ENCODE measurements around the gene SLC8A1.

The SLC8A1 gene

GRCh38 chr2:40445467-40445866, 6.4 kb downstream of the SLC8A1 start:
- ChIA-PET POLR2A (ENCODE audit: low non-redundant PET) (no interaction called here), CTCF (interaction anchor here (0.6 kb wide), 1 partner anchor 118 kb away, joined by 3 read pairs; no protein-coding TSS in a partner anchor)
- no peak for DNase-seq (ENCODE audit: low spot score)
- no peak overlapping the region for H3K27ac ChIP-seq
- TF ChIP-seq CTCF (conservative IDR thresholded peaks at IDR 0.05; ENCODE audit: low read depth) = no peak

- POLR2A ChIA-PET (ENCODE audit: low non-redundant PET) = no interaction called here
- CTCF ChIA-PET = interaction anchor here (0.6 kb wide), 1 partner anchor 123 kb away, joined by 3 read pairs; no protein-coding TSS in a partner anchor
- no peak for DNase-seq (ENCODE audit: low spot score)
- no peak overlapping the region for H3K27ac ChIP-seq
- TF ChIP-seq CTCF (conservative IDR thresholded peaks at IDR 0.05; ENCODE audit: low read depth) = no peak
Observed at GRCh38 chr2:40440835-40441234, 11.1 kb downstream of the SLC8A1 start.

- ChIA-PET CTCF (no interaction called here), POLR2A (ENCODE audit: low non-redundant PET) (no interaction called here)
- TF ChIP-seq CTCF (conservative IDR thresholded peaks at IDR 0.05; ENCODE audit: low read depth) = no peak
- H3K27ac ChIP-seq = no peak overlapping the region
- no peak for DNase-seq (ENCODE audit: low spot score)
Observed at GRCh38 chr2:40439473-40439872, 12.4 kb downstream of the SLC8A1 start.

- DNase-seq (ENCODE audit: low spot score) = no peak
- no peak for TF ChIP-seq CTCF (conservative IDR thresholded peaks at IDR 0.05; ENCODE audit: low read depth)
- peak overlapping the region; percentile 77 for H3K27ac ChIP-seq
- POLR2A ChIA-PET (ENCODE audit: low non-redundant PET) = no interaction called here
- CTCF ChIA-PET = no interaction called here
Observed at GRCh38 chr2:40436093-40436475, 15.8 kb downstream of the SLC8A1 start.

- H3K27ac ChIP-seq = peak overlapping the region; percentile 77
- DNase-seq (ENCODE audit: low spot score) = no peak
- ChIA-PET POLR2A (ENCODE audit: low non-redundant PET) (no interaction called here), CTCF (no interaction called here)
- no peak for TF ChIP-seq CTCF (conservative IDR thresholded peaks at IDR 0.05; ENCODE audit: low read depth)
Observed at GRCh38 chr2:40435426-40436092, 16.3 kb downstream of the SLC8A1 start.

- peak overlapping the region; percentile 68; the same call in 1 of the 2 replicates for H3K27ac ChIP-seq
- CTCF ChIA-PET = no interaction called here
- POLR2A ChIA-PET (ENCODE audit: low non-redundant PET) = no interaction called here
- no peak for TF ChIP-seq CTCF (conservative IDR thresholded peaks at IDR 0.05; ENCODE audit: low read depth)
- peak; percentile 89 for DNase-seq (ENCODE audit: low spot score)
Observed at GRCh38 chr2:40434731-40435271, 17.1 kb downstream of the SLC8A1 start.
